ENCODE measurements around the gene RPL28.
A peak's percentile ranks its signal among the peaks of the same experiment; 100 is the strongest.

RPL28 gene

GRCh38 chr19:55451965-55452748 lies 66.4 kb downstream of the RPL28 start:
- TF ChIP-seq CTCF (IDR thresholded peaks at IDR 0.05; ENCODE audit: extremely low read depth, missing control alignments): no peak
- DNase-seq (ENCODE audit: low spot score): peak; percentile 46

Data from GM20000 (cell line).